GM12801 (cell line): ENCODE results near the gene MFSD11.

ENCODE experiments used
- TF ChIP-seq, protein P1 (sequence below): IDR thresholded peaks from one replicate; pipeline ENCODE4 v1.5.1; 2011; ENCODE audit warnings: control low read depth; ENCODE audit not compliant: insufficient read length; ENCODE audit errors: extremely low read depth

Gene MFSD11

DNA sequence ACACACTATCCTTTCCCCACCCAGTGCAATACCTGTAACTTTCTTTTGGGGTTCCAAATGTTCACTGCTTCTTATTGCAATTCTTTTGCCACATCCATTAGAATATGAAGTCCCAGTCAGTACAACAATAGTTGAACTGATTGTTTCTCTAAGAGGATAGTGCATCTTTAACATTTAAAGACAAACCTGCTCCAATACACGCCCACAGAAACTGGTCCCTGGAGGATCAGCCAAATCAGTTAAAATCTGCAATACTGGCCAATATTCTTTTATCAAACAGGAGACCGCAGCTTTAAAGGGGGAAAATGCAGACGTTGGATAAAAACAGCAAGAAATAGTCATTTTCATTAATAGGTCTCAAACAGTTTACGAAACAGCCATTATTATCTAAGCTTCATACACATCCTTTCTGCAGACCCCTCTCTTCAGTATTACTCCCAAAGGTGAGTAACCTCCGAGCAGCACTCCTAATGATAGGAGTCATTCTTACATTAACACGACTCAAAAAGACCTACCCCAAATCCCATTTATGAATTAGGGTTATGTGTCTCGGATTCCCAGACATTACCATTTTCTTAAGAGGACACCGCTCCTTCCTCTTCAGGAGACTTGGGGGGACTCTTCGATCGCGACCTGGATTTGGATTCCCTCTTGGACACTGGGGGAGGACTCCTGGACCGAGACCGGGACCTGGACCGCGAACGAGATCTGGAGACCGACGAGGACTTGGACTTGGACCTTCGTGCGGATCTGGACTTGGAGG lies 2.2 kb upstream of the MFSD11 start:
- TF ChIP-seq, protein P1, sequence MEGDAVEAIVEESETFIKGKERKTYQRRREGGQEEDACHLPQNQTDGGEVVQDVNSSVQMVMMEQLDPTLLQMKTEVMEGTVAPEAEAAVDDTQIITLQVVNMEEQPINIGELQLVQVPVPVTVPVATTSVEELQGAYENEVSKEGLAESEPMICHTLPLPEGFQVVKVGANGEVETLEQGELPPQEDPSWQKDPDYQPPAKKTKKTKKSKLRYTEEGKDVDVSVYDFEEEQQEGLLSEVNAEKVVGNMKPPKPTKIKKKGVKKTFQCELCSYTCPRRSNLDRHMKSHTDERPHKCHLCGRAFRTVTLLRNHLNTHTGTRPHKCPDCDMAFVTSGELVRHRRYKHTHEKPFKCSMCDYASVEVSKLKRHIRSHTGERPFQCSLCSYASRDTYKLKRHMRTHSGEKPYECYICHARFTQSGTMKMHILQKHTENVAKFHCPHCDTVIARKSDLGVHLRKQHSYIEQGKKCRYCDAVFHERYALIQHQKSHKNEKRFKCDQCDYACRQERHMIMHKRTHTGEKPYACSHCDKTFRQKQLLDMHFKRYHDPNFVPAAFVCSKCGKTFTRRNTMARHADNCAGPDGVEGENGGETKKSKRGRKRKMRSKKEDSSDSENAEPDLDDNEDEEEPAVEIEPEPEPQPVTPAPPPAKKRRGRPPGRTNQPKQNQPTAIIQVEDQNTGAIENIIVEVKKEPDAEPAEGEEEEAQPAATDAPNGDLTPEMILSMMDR = no peak

DNA sequence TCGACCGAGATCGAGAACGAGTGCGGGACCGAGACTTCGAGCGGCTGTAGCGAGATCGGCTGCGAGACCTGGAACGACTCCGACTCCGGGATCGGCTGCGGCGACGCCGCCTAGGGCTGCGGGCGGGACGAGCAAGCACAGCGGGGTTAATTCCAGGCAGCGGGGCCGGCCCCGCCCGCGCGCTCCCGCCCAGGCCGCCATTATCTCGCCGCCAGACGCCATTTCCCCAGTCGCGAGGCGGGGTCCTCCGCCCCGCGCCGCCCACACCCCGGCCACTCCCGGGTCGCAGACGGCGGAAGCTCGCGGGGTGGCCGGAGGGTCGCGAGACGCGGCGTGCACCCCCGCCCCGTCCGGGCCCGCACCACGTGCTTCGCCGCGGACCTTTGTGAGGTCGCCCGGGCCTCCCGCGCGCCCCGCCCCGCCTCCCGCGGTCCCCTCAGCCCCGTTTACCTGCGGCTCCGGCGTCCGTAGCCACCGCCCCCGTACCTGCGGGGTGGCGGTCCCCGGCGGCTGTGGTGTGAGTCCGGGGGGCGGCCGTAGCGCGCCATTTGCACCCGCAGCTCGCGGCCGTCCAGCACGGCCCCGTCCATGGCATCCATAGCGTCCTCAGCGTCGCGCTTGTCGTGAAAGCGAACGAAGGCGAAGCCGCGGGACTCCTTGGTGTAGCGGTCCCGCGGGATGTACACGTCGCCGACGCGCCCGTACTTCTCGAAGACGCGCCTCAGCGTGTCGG lies 1.4 kb upstream of the MFSD11 start:
- TF ChIP-seq, protein P1 = no peak

DNA sequence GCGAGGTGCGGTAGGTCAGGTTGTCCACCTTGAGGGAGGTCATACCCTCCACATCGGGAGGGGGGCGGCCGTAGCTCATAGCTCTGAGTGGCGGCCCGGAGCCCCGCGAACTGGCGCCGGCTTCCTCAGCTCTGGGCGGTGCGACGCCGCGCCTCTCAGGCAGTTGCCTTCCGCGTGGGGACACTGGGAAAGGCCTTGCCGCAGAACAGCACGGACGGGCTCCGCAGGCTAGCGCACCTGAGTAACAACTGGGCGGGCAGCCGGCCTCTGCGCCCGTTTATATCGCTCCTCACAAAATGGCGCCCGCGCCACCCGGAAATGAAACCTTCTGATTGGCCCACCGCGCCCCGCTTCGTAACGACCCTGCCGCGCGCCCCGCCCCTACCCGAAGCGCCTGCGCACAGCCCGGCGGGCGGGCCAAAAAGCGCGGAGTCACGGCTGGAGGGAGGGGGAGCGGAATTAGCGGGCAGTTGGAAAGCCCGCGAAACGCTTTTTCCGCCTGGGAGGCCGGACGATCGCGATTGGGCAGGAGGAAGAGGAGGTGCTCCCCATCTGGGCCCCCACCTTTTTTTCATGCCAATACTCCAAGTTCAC lies 740 bp upstream of the MFSD11 start, which contains the start of gene SRSF2:
Gene SRSF2 (minus strand): TSS at position 250 of the 594 bp plus-strand sequence. CDS start 171 bp downstream, at position 79.
- TF ChIP-seq, protein P1 = no peak

DNA sequence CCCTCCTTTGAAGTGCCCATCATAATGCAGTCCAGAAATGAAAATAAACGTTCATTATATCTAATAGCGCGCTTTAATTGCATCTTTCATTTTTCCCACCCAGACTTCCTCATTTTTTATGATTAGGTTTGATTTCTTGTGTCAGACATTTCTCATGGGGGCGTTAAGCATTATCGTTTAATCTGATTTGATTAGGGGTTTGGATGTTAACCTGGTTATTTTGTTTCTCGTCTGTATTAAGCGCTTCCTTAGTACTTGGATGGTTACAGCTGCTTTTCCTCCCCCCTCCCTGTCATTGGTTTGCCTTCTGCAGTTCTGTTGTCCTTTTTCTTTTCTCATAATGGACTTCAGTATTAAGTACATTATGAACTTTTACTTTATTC lies 540 bp downstream of the MFSD11 start:
- TF ChIP-seq, protein P1 = no peak

DNA sequence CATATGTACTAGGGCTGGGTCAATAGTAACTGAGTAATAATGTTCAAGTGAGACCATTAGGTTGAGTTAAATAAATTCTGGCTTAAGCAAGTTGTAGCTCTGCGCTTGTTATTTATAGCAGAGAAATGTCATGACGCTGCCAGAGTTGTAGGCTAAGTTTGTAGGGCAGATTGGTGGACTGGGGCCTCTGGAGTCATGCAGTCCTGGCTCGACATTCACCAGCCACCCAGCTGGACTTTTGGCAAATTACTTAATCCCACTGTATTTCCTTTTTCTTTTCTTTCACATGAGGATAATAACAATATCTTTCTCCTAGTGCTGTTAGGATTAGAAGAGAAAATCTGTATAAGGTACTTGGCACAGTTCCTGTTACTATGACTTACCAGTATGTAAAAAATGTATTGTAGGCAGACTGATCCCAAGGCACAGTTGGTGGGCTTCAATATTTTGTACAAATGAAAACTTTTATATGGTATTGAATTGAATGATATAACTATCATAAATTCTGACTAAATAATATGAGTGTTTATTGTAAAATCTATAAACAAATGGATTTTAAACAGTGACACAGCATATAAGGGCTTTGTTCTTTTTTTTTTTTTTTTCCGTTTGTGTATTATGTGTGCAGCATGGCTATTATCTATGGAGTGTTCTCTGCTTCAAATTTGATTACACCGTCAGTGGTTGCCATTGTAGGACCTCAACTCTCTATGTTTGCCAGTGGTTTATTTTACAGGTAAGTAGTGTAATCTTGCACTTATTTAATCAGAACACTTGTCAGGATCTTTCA lies 2.6 kb downstream of the MFSD11 start:
- TF ChIP-seq, protein P1 = no peak

DNA sequence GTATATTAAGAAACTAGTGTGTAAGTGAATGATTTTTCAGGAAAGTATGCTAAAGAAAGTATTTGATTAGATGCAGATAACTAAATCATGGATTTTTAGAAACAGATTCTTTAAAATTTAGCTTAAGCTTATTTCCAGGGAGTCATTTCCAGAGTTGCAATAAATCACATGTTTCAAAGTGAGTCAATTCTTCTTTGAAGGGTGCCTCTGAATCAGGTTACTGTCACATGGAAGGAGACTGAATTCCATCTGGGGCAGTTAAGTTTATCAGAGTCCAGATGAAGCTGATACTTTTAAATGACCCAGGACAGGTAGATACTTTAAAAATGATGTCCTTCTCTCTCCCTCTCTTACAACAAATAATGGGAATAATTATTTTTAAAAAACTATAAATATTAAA lies 5.0 kb downstream of the MFSD11 start:
- TF ChIP-seq, protein P1 = no peak

DNA sequence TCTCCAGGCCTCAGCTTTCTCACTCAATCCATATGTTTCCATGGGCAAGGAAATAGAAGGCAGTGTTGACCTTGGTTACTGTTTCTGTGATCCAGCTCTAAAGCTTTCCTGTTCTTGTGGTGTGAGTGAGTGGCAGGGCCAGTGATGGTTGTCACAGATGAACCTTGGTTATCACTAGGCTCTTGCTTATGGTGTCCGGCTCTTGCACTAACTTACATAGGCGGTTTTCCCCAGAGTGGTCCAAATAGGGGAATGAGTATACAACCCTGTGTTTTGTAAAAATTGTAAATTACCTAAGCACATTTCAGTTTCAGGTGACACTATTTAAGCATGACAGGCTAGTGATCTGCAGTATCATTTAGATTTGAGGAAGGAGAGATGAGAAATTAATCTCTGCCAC lies 6.8 kb downstream of the MFSD11 start:
- TF ChIP-seq, protein P1 = no peak
